A673 (cell line): ENCODE data around the gene PNPLA6. TPM values are rescaled to one million over a fixed set of nuclear protein-coding genes. Genes with fewer than 3 reads are reported as not detected.

Experiments
- BruUV-seq: library from RNA; stranded (reverse); fragments of 400-500 nt; replicated peaks from 2 replicates; lab custom pipeline; 2021; lab: Mats Ljungman, UMichigan
- CTCF ChIA-PET: fragments of 300-600 bp; sonication (Branson Sonifier 250); formaldehyde crosslinking; loops from one replicate; lab custom pipeline; 2022; ENCODE audit warnings: antibody characterized with exemption; lab: Charles Lee
- POLR2A ChIA-PET: fragments of 300-600 bp; sonication (Branson Sonifier 250); formaldehyde crosslinking; loops from one replicate; lab custom pipeline; 2022; ENCODE audit warnings: antibody characterized with exemption; ENCODE audit not compliant: low non-redundant PET; lab: Charles Lee
- DNase-seq: peaks from one replicate; pipeline ENCODE4 v3.0.0-alpha.2; 2015; ENCODE audit warnings: low spot score
- H3K27ac ChIP-seq: fragments of 200-600 bp; sonication (generic); 2 replicates; pipeline ENCODE4 v1.5.1; 2016; ENCODE audit warnings: mixed run types, low read depth, mild to moderate bottlenecking, mixed read lengths, antibody characterized with exemption, low read length; ENCODE audit not compliant: poor library complexity, severe bottlenecking
- H3K27me3 ChIP-seq: fragments of 200-600 bp; sonication (generic); replicated peaks from 2 replicates; pipeline ENCODE4 v1.6.1; 2017; ENCODE audit warnings: mixed run types, low read depth, mild to moderate bottlenecking, mixed read lengths, antibody characterized with exemption, low read length; ENCODE audit not compliant: insufficient read depth, poor library complexity
- H3K36me3 ChIP-seq: fragments of 200-600 bp; sonication (generic); 2 replicates; pipeline ENCODE4 v1.6.1; 2016; ENCODE audit warnings: mixed run types, mild to moderate bottlenecking, mixed read lengths, antibody characterized with exemption, low read length; ENCODE audit not compliant: insufficient read depth, poor library complexity, severe bottlenecking
- H3K4me1 ChIP-seq: fragments of 200-600 bp; sonication (generic); 2 replicates; pipeline ENCODE4 v1.6.1; 2017; ENCODE audit warnings: mixed run types, mild to moderate bottlenecking, mixed read lengths, antibody characterized with exemption, low read length; ENCODE audit not compliant: insufficient read depth, poor library complexity, severe bottlenecking
- H3K4me3 ChIP-seq: fragments of 200-600 bp; sonication (generic); 2 replicates; pipeline ENCODE4 v1.5.1; 2016; ENCODE audit warnings: low read depth, mixed run types, mild to moderate bottlenecking, mixed read lengths, low read length; ENCODE audit not compliant: poor library complexity, severe bottlenecking
- H3K9me3 ChIP-seq: fragments of 200-600 bp; sonication (generic); 2 replicates; pipeline ENCODE4 v1.6.1; 2016; ENCODE audit warnings: mixed run types, low read depth, mild to moderate bottlenecking, mixed read lengths, antibody characterized with exemption, low read length; ENCODE audit not compliant: poor library complexity, severe bottlenecking
- CTCF ChIP-seq: fragments of 300-800, 200-600 bp; sonication (generic); conservative IDR thresholded peaks from 2 replicates; pipeline ENCODE4 v1.5.1; 2017; ENCODE audit warnings: low read depth, mild to moderate bottlenecking, antibody characterized with exemption, low read length, moderate library complexity, mixed read lengths
- EZH2 ChIP-seq: fragments of 200-600 bp; sonication (generic); IDR thresholded peaks from 2 replicates; pipeline ENCODE4 v1.6.1; 2017; ENCODE audit warnings: borderline replicate concordance, low read depth, mild to moderate bottlenecking, mixed read lengths, antibody characterized with exemption, low read length; ENCODE audit not compliant: poor library complexity, severe bottlenecking
- intact Hi-C: fragments of 100-400 bp; cut with micrococcal nuclease; formaldehyde crosslinking; loops from one replicate; pipeline ENCODE4 v1.10.0; 2022; ENCODE audit not compliant: unreplicated experiment
- total RNA-seq: library from RNA; stranded (reverse); gene quantifications from 2 replicates; pipeline ENCODE4 v1.2.3, GENCODE V29; 2021

Gene PNPLA6
- total RNA-seq, 1 experiment from 2014 or later: 70.4 TPM

- Histone ChIP-seq H3K4me1 (no peaks in the 10 kb centered on the region), H3K9me3 (no peaks in the 10 kb centered on the region), H3K27ac (no peak overlapping the region), H3K36me3 (no peaks in the 10 kb centered on the region), H3K4me3 (no peak overlapping the region), H3K27me3 (peaks cover 26% of the 10 kb centered on the region)
- BruUV-seq: no TSS peak
- CTCF ChIA-PET: no interaction called here
- TF ChIP-seq CTCF (no peak), EZH2 (no peak)
- DNase-seq: no peak
- POLR2A ChIA-PET: no interaction called here
- intact Hi-C loops: no loop called here
Measured at GRCh38 chr19:7600721-7601120, 65.2 kb downstream of the PNPLA6 start.

GRCh38 chr19:7602240-7602934, 66.9 kb downstream of the PNPLA6 start:
- no TSS peak for BruUV-seq
- ChIA-PET POLR2A (no interaction called here), CTCF (interaction anchor here (1.0 kb wide), 1 partner anchor 34 kb away, joined by 13 read pairs; no protein-coding TSS in a partner anchor)
- H3K36me3 ChIP-seq: no peaks in the 10 kb centered on the region
- no peaks in the 10 kb centered on the region for H3K9me3 ChIP-seq
- no peak overlapping the region for H3K4me3 ChIP-seq
- H3K27ac ChIP-seq: no peak overlapping the region
- intact Hi-C loops: no loop called here
- DNase-seq: no peak
- peaks cover 13% of the 10 kb centered on the region for H3K27me3 ChIP-seq
- no peaks in the 10 kb centered on the region for H3K4me1 ChIP-seq
- TF ChIP-seq CTCF (no peak), EZH2 (no peak)

GRCh38 chr19:7602935-7603497, 67.5 kb downstream of the PNPLA6 start:
- no peak for DNase-seq
- Histone ChIP-seq H3K27ac (no peak overlapping the region), H3K4me3 (no peak overlapping the region), H3K9me3 (no peaks in the 10 kb centered on the region), H3K36me3 (no peaks in the 10 kb centered on the region), H3K27me3 (peaks cover 7% of the 10 kb centered on the region), H3K4me1 (no peaks in the 10 kb centered on the region)
- intact Hi-C loops: no loop called here
- no TSS peak for BruUV-seq
- TF ChIP-seq CTCF: no peak
- no peak for TF ChIP-seq EZH2
- ChIA-PET CTCF (no interaction called here), POLR2A (no interaction called here)
